ENCODE results near the gene COX6A1.

The COX6A1 gene

GRCh38 chr12:120425797-120426196 is 12.1 kb upstream of the COX6A1 start:
- no peak for TF ChIP-seq CTCF (IDR thresholded peaks at IDR 0.05; ENCODE audit: control insufficient read depth, extremely low read depth, insufficient read depth)
- DNase-seq (ENCODE audit: low read depth), result no peak

GRCh38 chr12:120428597-120429229 is 9.2 kb upstream of the COX6A1 start:
- no peak for DNase-seq (ENCODE audit: low read depth)
- no peak overlapping the region for H3K4me3 ChIP-seq (ENCODE audit: low read depth, low read length)
- no peak for TF ChIP-seq CTCF (IDR thresholded peaks at IDR 0.05; ENCODE audit: control insufficient read depth, extremely low read depth, insufficient read depth)

More at GRCh38 chr12:120425797-120426196, 12.1 kb upstream of the COX6A1 start:
- H3K4me3 ChIP-seq (ENCODE audit: low read depth, low read length), result no peak overlapping the region

GRCh38 chr12:120429368-120429767 is 8.5 kb upstream of the COX6A1 start:
- no peak for DNase-seq (ENCODE audit: low read depth)
- no peak overlapping the region for H3K4me3 ChIP-seq (ENCODE audit: low read depth, low read length)
- no peak for TF ChIP-seq CTCF (IDR thresholded peaks at IDR 0.05; ENCODE audit: control insufficient read depth, extremely low read depth, insufficient read depth)

GRCh38 chr12:120432772-120433525 is 5.0 kb upstream of the COX6A1 start:
- no peak overlapping the region for H3K4me3 ChIP-seq (ENCODE audit: low read depth, low read length)
- no peak for TF ChIP-seq CTCF (IDR thresholded peaks at IDR 0.05; ENCODE audit: control insufficient read depth, extremely low read depth, insufficient read depth)
- DNase-seq (ENCODE audit: low read depth), result no peak

GRCh38 chr12:120438495-120439198 is 734 bp downstream of the COX6A1 start:
- no peak for DNase-seq (ENCODE audit: low read depth)
- TF ChIP-seq CTCF (IDR thresholded peaks at IDR 0.05; ENCODE audit: control insufficient read depth, extremely low read depth, insufficient read depth), result no peak
- H3K4me3 ChIP-seq (ENCODE audit: low read depth, low read length), result peak overlapping the region; percentile 92

GRCh38 chr12:120439646-120440247 is 1.8 kb downstream of the COX6A1 start:
- no peak for DNase-seq (ENCODE audit: low read depth)
- peak; percentile 58 for TF ChIP-seq CTCF (IDR thresholded peaks at IDR 0.05; ENCODE audit: control insufficient read depth, extremely low read depth, insufficient read depth)
- peak overlapping the region; percentile 92; the same call in 1 of the 2 replicates for H3K4me3 ChIP-seq (ENCODE audit: low read depth, low read length)

All from LNCaP clone FGC (cell line).